ENCODE measurements around the gene ABTB2. TPM values are rescaled to one million over a fixed set of nuclear protein-coding genes. Genes with fewer than 3 reads are reported as not detected.

ABTB2 gene
- total RNA-seq, 1 experiment from 2014 or later: 3.6 TPM

- no peak overlapping the region for H3K4me3 ChIP-seq (ENCODE audit: low read depth, low read length)
- H3K9me3 Mint-ChIP-seq (ENCODE audit: unreplicated experiment): no peaks in the 10 kb centered on the region
- H3K27me3 ChIP-seq (replicated peaks; ENCODE audit: control insufficient read depth, insufficient read depth, low read length): no peaks in the 10 kb centered on the region; the same call in 1 of the 2 replicates
- H3K36me3 ChIP-seq (ENCODE audit: control insufficient read depth, insufficient read depth, low read length): no peaks in the 10 kb centered on the region
- H3K4me1 ChIP-seq: peaks cover 4% of the 10 kb centered on the region
- intact Hi-C loops (cut with micrococcal nuclease; ENCODE audit: unreplicated experiment): no loop called here
- TF ChIP-seq CTCF (IDR thresholded peaks at IDR 0.05; ENCODE audit: insufficient read depth in 1 of 2, low read depth in 1 of 2, low read length in 1 of 2, severe bottlenecking in 1 of 2, unreplicated experiment in 1 of 2): no peak
- H3K27me3 Mint-ChIP-seq (ENCODE audit: insufficient read depth, unreplicated experiment): no peaks in the 10 kb centered on the region
- no peak overlapping the region for H3K4me3 Mint-ChIP-seq (ENCODE audit: unreplicated experiment)
- POLR2A ChIA-PET: no interaction called here
- no TSS peak for BruUV-seq (replicated peaks)
- CTCF ChIA-PET: interaction anchor here (0.8 to 1.0 kb wide), 2 partner anchors 34 to 35 kb away, joined by 3 to 5 read pairs; no protein-coding TSS in a partner anchor
- no peak for DNase-seq
- peaks cover 7% of the 10 kb centered on the region for H3K4me1 Mint-ChIP-seq (ENCODE audit: low read depth, unreplicated experiment)
- no peaks in the 10 kb centered on the region for H3K9me3 ChIP-seq
- no peaks in the 10 kb centered on the region for H3K36me3 Mint-ChIP-seq (ENCODE audit: insufficient read depth, unreplicated experiment)
- no peak overlapping the region for H3K27ac Mint-ChIP-seq (ENCODE audit: unreplicated experiment)
These were observed 148.0 kb downstream of the ABTB2 start for GRCh38 chr11:34209809-34210208.

GRCh38 chr11:34208266-34209135, 149.3 kb downstream of the ABTB2 start:
- H3K27ac Mint-ChIP-seq (ENCODE audit: unreplicated experiment): no peak overlapping the region
- BruUV-seq (replicated peaks): no TSS peak
- H3K27me3 Mint-ChIP-seq (ENCODE audit: insufficient read depth, unreplicated experiment): no peaks in the 10 kb centered on the region
- Histone ChIP-seq H3K4me1 (peaks cover 6% of the 10 kb centered on the region), H3K36me3 (ENCODE audit: control insufficient read depth, insufficient read depth, low read length) (no peaks in the 10 kb centered on the region), H3K9me3 (no peaks in the 10 kb centered on the region), H3K27me3 (replicated peaks; ENCODE audit: control insufficient read depth, insufficient read depth, low read length) (no peaks in the 10 kb centered on the region), H3K4me3 (ENCODE audit: low read depth, low read length) (no peak overlapping the region)
- intact Hi-C loops (cut with micrococcal nuclease; ENCODE audit: unreplicated experiment): no loop called here
- peaks cover 13% of the 10 kb centered on the region for H3K4me1 Mint-ChIP-seq (ENCODE audit: low read depth, unreplicated experiment)
- TF ChIP-seq CTCF (IDR thresholded peaks at IDR 0.05; ENCODE audit: insufficient read depth in 1 of 2, low read depth in 1 of 2, low read length in 1 of 2, severe bottlenecking in 1 of 2, unreplicated experiment in 1 of 2): no peak
- no peak overlapping the region for H3K4me3 Mint-ChIP-seq (ENCODE audit: unreplicated experiment)
- ChIA-PET POLR2A (no interaction called here), CTCF (no interaction called here)
- DNase-seq: no peak
- H3K36me3 Mint-ChIP-seq (ENCODE audit: insufficient read depth, unreplicated experiment): no peaks in the 10 kb centered on the region
- H3K9me3 Mint-ChIP-seq (ENCODE audit: unreplicated experiment): no peaks in the 10 kb centered on the region

- no peak for DNase-seq
- Histone ChIP-seq H3K9me3 (no peaks in the 10 kb centered on the region), H3K36me3 (ENCODE audit: control insufficient read depth, insufficient read depth, low read length) (no peaks in the 10 kb centered on the region), H3K4me1 (peaks cover 6% of the 10 kb centered on the region), H3K27me3 (replicated peaks; ENCODE audit: control insufficient read depth, insufficient read depth, low read length) (no peaks in the 10 kb centered on the region), H3K4me3 (ENCODE audit: low read depth, low read length) (no peak overlapping the region)
- ChIA-PET POLR2A (no interaction called here), CTCF (interaction anchor here (1.2 kb wide), 1 partner anchor 33 kb away, joined by 4 read pairs; no protein-coding TSS in a partner anchor)
- Mint-ChIP-seq H3K4me3 (ENCODE audit: unreplicated experiment) (no peak overlapping the region), H3K36me3 (ENCODE audit: insufficient read depth, unreplicated experiment) (no peaks in the 10 kb centered on the region), H3K27ac (ENCODE audit: unreplicated experiment) (no peak overlapping the region), H3K9me3 (ENCODE audit: unreplicated experiment) (no peaks in the 10 kb centered on the region), H3K4me1 (ENCODE audit: low read depth, unreplicated experiment) (peaks cover 13% of the 10 kb centered on the region), H3K27me3 (ENCODE audit: insufficient read depth, unreplicated experiment) (no peaks in the 10 kb centered on the region)
- no peak for TF ChIP-seq CTCF (IDR thresholded peaks at IDR 0.05; ENCODE audit: insufficient read depth in 1 of 2, low read depth in 1 of 2, low read length in 1 of 2, severe bottlenecking in 1 of 2, unreplicated experiment in 1 of 2)
- no TSS peak for BruUV-seq (replicated peaks)
- intact Hi-C loops (cut with micrococcal nuclease; ENCODE audit: unreplicated experiment): no loop called here
These were observed 150.2 kb downstream of the ABTB2 start for GRCh38 chr11:34207487-34208180.

Data from Caco-2 (cell line).